GM12801 (cell line): ENCODE results near the gene RFXANK.

Experiments
- CTCF ChIP-seq: IDR thresholded peaks from one replicate; pipeline ENCODE4 v1.5.1; 2011; ENCODE audit warnings: control low read depth; ENCODE audit not compliant: insufficient read length; ENCODE audit errors: extremely low read depth

RFXANK gene

GRCh38 chr19:19230999-19231398, 38.9 kb downstream of the RFXANK start:
- TF ChIP-seq CTCF, result no peak

GRCh38 chr19:19232261-19232721, 40.2 kb downstream of the RFXANK start:
- no peak for TF ChIP-seq CTCF

GRCh38 chr19:19234220-19234816, 42.3 kb downstream of the RFXANK start:
- TF ChIP-seq CTCF, result no peak

GRCh38 chr19:19236173-19236572, 44.1 kb downstream of the RFXANK start:
- no peak for TF ChIP-seq CTCF

- no peak for TF ChIP-seq CTCF
Measured at GRCh38 chr19:19238126-19238894, 46.3 kb downstream of the RFXANK start.

- TF ChIP-seq CTCF, result no peak
Measured at GRCh38 chr19:19239675-19240074, 47.6 kb downstream of the RFXANK start.

- TF ChIP-seq CTCF, result no peak
Measured at GRCh38 chr19:19240476-19240875, 48.4 kb downstream of the RFXANK start.
